HUES64 (cell line): ENCODE measurements around the gene CDH13.

Experiments used
- H3K27ac ChIP-seq: 2 replicates; pipeline ENCODE4 v1.7.0; 2013; ENCODE audit warnings: low read depth, low read length, inconsistent platforms
- H3K27me3 ChIP-seq: 2 replicates; pipeline ENCODE4 v1.6.1; 2013; ENCODE audit warnings: mild to moderate bottlenecking, low read length; ENCODE audit not compliant: insufficient read depth
- H3K36me3 ChIP-seq: 2 replicates; pipeline ENCODE4 v1.6.1; 2013; ENCODE audit warnings: mild to moderate bottlenecking, low read length; ENCODE audit not compliant: insufficient read depth
- H3K4me1 ChIP-seq: 2 replicates; pipeline ENCODE4 v1.6.1; 2013; ENCODE audit warnings: mild to moderate bottlenecking, low read length, moderate library complexity; ENCODE audit not compliant: insufficient read depth
- H3K4me3 ChIP-seq: 2 replicates; pipeline ENCODE4 v1.5.1; 2013; ENCODE audit warnings: mild to moderate bottlenecking, low read length, moderate library complexity
- H3K9ac ChIP-seq: 2 replicates; pipeline ENCODE4 v1.6.1; 2013; ENCODE audit warnings: mild to moderate bottlenecking, low read depth, low read length
- H3K9me3 ChIP-seq: 2 replicates; pipeline ENCODE4 v1.6.1; 2013; ENCODE audit warnings: low read depth, low read length; ENCODE audit not compliant: insufficient read depth
- WGBS: fragments of 150-250, 120-280 bp; methylation state at CpG from one replicate; pipeline ENCODE4 v1.1.7; 2013; ENCODE audit warnings: missing lambda C conversion rate; 5-methylcytosine and 5-hydroxymethylcytosine counted together

Gene CDH13

GRCh38 chr16:83258366-83258928 is 631.7 kb downstream of the CDH13 start:
- H3K9ac ChIP-seq: no peak overlapping the region
- no peaks in the 10 kb centered on the region for H3K27me3 ChIP-seq
- 91% methylated on average over 9 of the region's 9 CpGs for WGBS
- no peaks in the 10 kb centered on the region for H3K9me3 ChIP-seq
- H3K4me3 ChIP-seq: no peak overlapping the region
- H3K27ac ChIP-seq: no peak overlapping the region
- H3K4me1 ChIP-seq: no peaks in the 10 kb centered on the region
- H3K36me3 ChIP-seq: no peaks in the 10 kb centered on the region

DNA sequence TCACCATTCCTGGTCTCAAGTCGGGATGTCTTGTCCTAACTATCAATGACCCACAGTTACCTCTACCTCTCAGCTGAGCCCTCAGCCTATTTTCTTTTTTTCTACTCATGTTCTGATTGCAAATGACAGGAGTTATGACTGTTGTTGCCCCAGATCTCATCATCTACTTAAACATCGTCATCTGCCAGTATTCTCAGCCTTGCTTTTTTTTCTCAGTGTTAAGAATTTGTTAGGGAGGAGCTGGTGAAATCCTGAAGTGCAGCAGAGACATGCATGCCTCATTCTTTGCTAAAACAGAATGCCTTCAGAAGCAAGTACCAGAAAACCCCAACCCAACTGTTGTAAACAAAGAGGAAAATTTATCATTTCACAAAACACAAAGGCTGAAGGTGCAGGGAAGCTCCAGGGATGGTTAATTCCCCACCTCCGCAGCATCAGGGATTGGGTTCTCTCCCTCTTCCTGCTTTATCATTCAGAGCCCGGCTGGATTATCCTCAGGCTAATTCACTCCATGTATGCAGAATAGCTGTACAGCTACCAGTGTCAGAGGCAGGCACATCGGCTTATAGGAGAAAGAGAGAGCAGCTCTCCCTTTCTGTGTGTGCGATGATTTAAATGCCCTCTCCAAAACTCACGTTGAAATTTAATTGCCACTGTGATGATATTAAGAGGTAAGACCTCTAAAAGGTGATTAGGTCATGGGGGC is 640.2 kb downstream of the CDH13 start:
- H3K27me3 ChIP-seq: no peaks in the 10 kb centered on the region
- 88% methylated on average over 7 of the region's 7 CpGs for WGBS
- H3K4me3 ChIP-seq: no peak overlapping the region
- no peak overlapping the region for H3K9ac ChIP-seq
- H3K27ac ChIP-seq: no peak overlapping the region
- H3K4me1 ChIP-seq: no peaks in the 10 kb centered on the region
- H3K9me3 ChIP-seq: no peaks in the 10 kb centered on the region
- no peaks in the 10 kb centered on the region for H3K36me3 ChIP-seq

DNA sequence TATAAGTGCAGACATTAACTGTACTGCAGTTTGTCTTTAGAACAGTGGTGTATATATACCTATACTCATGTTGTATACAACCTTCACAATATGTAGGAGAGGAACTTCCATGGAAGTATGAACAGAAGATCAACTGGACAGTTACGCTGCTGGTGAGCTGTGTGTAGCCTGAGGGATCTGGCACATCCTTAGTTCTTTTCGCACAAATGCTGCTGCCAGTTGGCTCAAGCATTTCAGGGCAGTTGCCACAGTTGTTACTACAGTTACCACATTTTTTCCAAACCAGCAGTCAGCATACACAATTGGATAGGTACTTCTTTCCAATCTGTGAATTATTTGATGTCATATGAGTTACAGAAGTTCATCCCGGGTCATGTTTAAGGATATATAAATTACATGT is 641.4 kb downstream of the CDH13 start:
- Histone ChIP-seq H3K36me3 (no peaks in the 10 kb centered on the region), H3K27ac (no peak overlapping the region), H3K4me1 (no peaks in the 10 kb centered on the region), H3K4me3 (no peak overlapping the region), H3K9ac (no peak overlapping the region), H3K27me3 (no peaks in the 10 kb centered on the region), H3K9me3 (no peaks in the 10 kb centered on the region)
- WGBS: 95% methylated on average over 3 of the region's 3 CpGs

DNA sequence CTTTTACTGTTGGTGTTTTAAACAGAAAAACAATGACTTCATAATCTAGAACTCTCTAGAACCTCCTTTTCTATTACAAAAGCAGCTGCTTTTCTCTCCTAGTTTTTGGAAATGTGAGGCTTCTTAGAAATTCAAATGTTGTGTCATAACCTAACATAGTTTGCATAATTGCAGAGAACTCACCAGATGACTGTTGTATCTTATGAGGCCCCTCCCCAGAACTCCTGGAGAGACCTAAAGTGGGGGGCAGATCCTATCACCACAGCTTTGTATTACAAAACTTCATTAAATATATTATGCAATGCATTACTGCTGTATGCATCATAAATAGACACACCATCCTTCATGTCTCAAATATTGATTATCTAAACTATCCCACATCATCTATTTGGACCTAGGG is 642.3 kb downstream of the CDH13 start:
- H3K4me1 ChIP-seq: no peaks in the 10 kb centered on the region
- H3K27me3 ChIP-seq: no peaks in the 10 kb centered on the region
- H3K9ac ChIP-seq: no peak overlapping the region
- H3K9me3 ChIP-seq: no peaks in the 10 kb centered on the region
- no peak overlapping the region for H3K4me3 ChIP-seq
- no peaks in the 10 kb centered on the region for H3K36me3 ChIP-seq
- no peak overlapping the region for H3K27ac ChIP-seq

DNA sequence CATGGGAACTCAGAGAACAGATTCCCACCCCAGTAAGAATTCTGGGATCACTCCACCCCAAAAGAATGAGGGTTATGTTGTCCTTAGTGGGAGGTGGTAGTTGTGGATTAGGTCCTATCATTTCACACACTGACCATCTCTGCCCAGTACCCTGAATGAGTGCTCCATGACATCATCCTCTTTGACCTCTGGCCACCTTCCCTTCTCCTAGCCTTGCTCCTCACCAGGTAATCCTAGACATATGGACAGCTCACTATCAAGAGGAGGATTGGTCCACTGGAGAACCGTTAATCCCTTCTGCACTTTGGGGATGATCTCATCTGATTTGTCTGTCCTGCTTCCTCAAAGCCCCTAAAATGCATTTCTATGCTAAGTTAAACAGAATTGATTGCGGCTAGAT is 642.8 kb downstream of the CDH13 start:
- Histone ChIP-seq H3K9ac (no peak overlapping the region), H3K27me3 (no peaks in the 10 kb centered on the region), H3K4me3 (no peak overlapping the region), H3K4me1 (no peaks in the 10 kb centered on the region), H3K27ac (no peak overlapping the region), H3K9me3 (no peaks in the 10 kb centered on the region), H3K36me3 (no peaks in the 10 kb centered on the region)
- 50% methylated on average over 1 of the region's 2 CpGs for WGBS

GRCh38 chr16:83270061-83270460 is 643.3 kb downstream of the CDH13 start:
- Histone ChIP-seq H3K4me3 (no peak overlapping the region), H3K9ac (no peak overlapping the region), H3K27ac (no peak overlapping the region), H3K4me1 (no peaks in the 10 kb centered on the region), H3K9me3 (no peaks in the 10 kb centered on the region), H3K27me3 (no peaks in the 10 kb centered on the region), H3K36me3 (no peaks in the 10 kb centered on the region)
- WGBS: 90% methylated on average over 4 of the region's 4 CpGs

GRCh38 chr16:83270640-83271039 is 643.9 kb downstream of the CDH13 start:
- Histone ChIP-seq H3K27me3 (no peaks in the 10 kb centered on the region), H3K9me3 (no peaks in the 10 kb centered on the region), H3K4me3 (no peak overlapping the region), H3K27ac (no peak overlapping the region), H3K9ac (no peak overlapping the region), H3K36me3 (no peaks in the 10 kb centered on the region), H3K4me1 (no peaks in the 10 kb centered on the region)
- 95% methylated on average over 2 of the region's 3 CpGs for WGBS

DNA sequence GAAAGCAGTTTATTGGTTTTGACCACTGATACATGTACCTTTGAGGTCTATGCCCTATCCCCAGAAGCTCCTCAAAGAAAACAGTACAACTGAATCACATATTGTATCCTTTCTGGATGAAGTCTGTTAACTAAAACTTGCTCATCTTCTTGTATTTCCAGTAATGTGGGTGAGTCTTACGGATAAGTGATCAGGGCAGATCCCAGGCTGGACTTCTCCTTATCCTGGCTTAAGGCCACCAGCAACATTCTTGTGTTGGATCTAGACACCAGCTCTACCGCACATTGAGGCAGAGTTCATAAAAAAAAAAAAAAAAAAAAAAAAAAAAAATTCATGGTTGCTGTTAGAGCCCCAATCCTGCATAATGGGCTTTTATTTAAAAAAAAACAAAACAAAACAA is 644.4 kb downstream of the CDH13 start:
- Histone ChIP-seq H3K4me1 (no peaks in the 10 kb centered on the region), H3K27me3 (no peaks in the 10 kb centered on the region), H3K36me3 (no peaks in the 10 kb centered on the region), H3K9ac (no peak overlapping the region), H3K4me3 (no peak overlapping the region), H3K27ac (no peak overlapping the region), H3K9me3 (no peaks in the 10 kb centered on the region)
- 0% methylated on average over 1 of the region's 2 CpGs for WGBS

GRCh38 chr16:83271970-83272575 is 645.3 kb downstream of the CDH13 start:
- WGBS: 95% methylated on average over 5 of the region's 5 CpGs
- H3K9me3 ChIP-seq: no peaks in the 10 kb centered on the region

DNA sequence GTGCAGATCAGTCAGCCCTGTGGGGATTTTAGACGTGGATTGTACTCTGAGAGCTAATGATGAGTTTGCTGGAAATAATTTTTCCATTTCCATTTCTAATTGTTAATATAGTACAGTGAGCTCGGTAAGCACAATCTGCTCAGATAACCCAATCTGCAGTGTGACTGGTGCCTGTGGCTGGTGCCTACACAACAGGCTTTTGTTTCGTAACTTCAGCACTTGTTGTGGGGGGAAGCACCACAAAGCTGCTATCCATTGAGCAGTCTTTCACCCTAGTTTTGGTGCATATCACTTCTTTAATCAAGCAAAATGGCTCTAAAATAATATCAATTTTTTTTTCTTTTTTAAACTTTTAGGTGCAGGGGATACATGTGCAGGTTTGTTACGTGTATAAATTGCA is 646.1 kb downstream of the CDH13 start:
- 91% methylated on average over 2 of the region's 4 CpGs for WGBS
- Histone ChIP-seq H3K27ac (no peak overlapping the region), H3K36me3 (no peaks in the 10 kb centered on the region), H3K4me3 (no peak overlapping the region), H3K27me3 (no peaks in the 10 kb centered on the region), H3K4me1 (no peaks in the 10 kb centered on the region), H3K9me3 (no peaks in the 10 kb centered on the region), H3K9ac (no peak overlapping the region)

More at GRCh38 chr16:83271970-83272575, 645.3 kb downstream of the CDH13 start:
- H3K27ac ChIP-seq: no peak overlapping the region
- H3K4me1 ChIP-seq: no peaks in the 10 kb centered on the region
- H3K9ac ChIP-seq: no peak overlapping the region
- no peaks in the 10 kb centered on the region for H3K36me3 ChIP-seq
- H3K4me3 ChIP-seq: no peak overlapping the region
- H3K27me3 ChIP-seq: no peaks in the 10 kb centered on the region

GRCh38 chr16:83273504-83274173 is 646.9 kb downstream of the CDH13 start:
- Histone ChIP-seq H3K27me3 (no peaks in the 10 kb centered on the region), H3K9me3 (no peaks in the 10 kb centered on the region), H3K27ac (no peak overlapping the region), H3K4me3 (no peak overlapping the region), H3K36me3 (no peaks in the 10 kb centered on the region), H3K4me1 (peaks cover 6% of the 10 kb centered on the region; the same call in 1 of the 2 replicates), H3K9ac (no peak overlapping the region)
- 96% methylated on average over 9 of the region's 9 CpGs for WGBS
